ENCODE data around the gene RNF38. TPM values are rescaled to one million over a fixed set of nuclear protein-coding genes. Genes with fewer than 3 reads are reported as not detected.
"Not testable (repeated sequence)": the region's sequence is repeated elsewhere in the genome, so short reads cannot be mapped to it uniquely, and the experiment has no call there.

Gene RNF38
- total and polyA plus RNA-seq, 10 donors: 9.5 to 67.1 (median 46.4) TPM

GRCh38 chr9:36423206-36423605 lies 23.1 kb upstream of the RNF38 start:
- no peaks in the 10 kb centered on the region for H3K27me3 ChIP-seq (replicated peaks in 1 of 7)
- H3K36me3 ChIP-seq: peaks cover 0 to 48% (median 8%) of the 10 kb centered on the region in 6 donors
- WGBS, 5 donors: 89 to 95% (median 94%) methylated on average over 3 of the region's 3 CpGs
- no peak for TF ChIP-seq POLR2AphosphoS5 (IDR thresholded peaks at IDR 0.05)
- no peak for TF ChIP-seq CTCF (IDR thresholded peaks at IDR 0.05 in 8 of 11, conservative IDR thresholded peaks at IDR 0.05 in 3 of 11)
- no peak for TF ChIP-seq POLR2A (IDR thresholded peaks at IDR 0.05)
- no peak for DNase-seq
- no peaks in the 10 kb centered on the region for H3K9me3 ChIP-seq
- H3K4me1 ChIP-seq: peaks cover 0 to 26% (median 3%) of the 10 kb centered on the region in 6 donors
- intact Hi-C loops (cut with DNase I; ENCODE audit: low total_unique reads): no loop called here
- H3K4me3 ChIP-seq: no peak overlapping the region
- H3K27ac ChIP-seq: no peak overlapping the region

- intact Hi-C loops (cut with DNase I; ENCODE audit: low total_unique reads): no loop called here
- Histone ChIP-seq H3K27ac (no peak overlapping the region), H3K4me1 (no peaks in the 10 kb centered on the region), H3K4me3 (no peak overlapping the region), H3K27me3 (replicated peaks in 1 of 7) (no peaks in the 10 kb centered on the region), H3K9me3 (no peaks in the 10 kb centered on the region), H3K36me3 (peaks cover 0 to 45% (median 15%) of the 10 kb centered on the region in 6 donors)
- DNase-seq: no peak
- TF ChIP-seq CTCF (IDR thresholded peaks at IDR 0.05 in 8 of 11, conservative IDR thresholded peaks at IDR 0.05 in 3 of 11) (no peak), POLR2AphosphoS5 (IDR thresholded peaks at IDR 0.05) (no peak), POLR2A (IDR thresholded peaks at IDR 0.05) (no peak)
- 85 to 96% (median 91%) methylated on average over 9 of the region's 9 CpGs for WGBS, 5 donors
Observed at GRCh38 chr9:36416890-36417289, 16.8 kb upstream of the RNF38 start.

- H3K4me1 ChIP-seq: no peaks in the 10 kb centered on the region
- DNase-seq: no peak
- peaks cover 0 to 36% (median 11%) of the 10 kb centered on the region in 6 donors for H3K36me3 ChIP-seq
- intact Hi-C loops (cut with DNase I; ENCODE audit: low total_unique reads): no loop called here
- H3K4me3 ChIP-seq: no peak overlapping the region
- 96 to 98% (median 96%) methylated on average over 10 to 11 of the region's 11 CpGs for WGBS, 5 donors
- no peaks in the 10 kb centered on the region for H3K9me3 ChIP-seq
- H3K27ac ChIP-seq: no peak overlapping the region
- no peaks in the 10 kb centered on the region for H3K27me3 ChIP-seq (replicated peaks in 1 of 7)
- no peak for TF ChIP-seq POLR2AphosphoS5 (IDR thresholded peaks at IDR 0.05)
Observed at GRCh38 chr9:36415822-36416525, 15.9 kb upstream of the RNF38 start.

- H3K27me3 ChIP-seq (replicated peaks in 1 of 7); intact Hi-C loops (cut with DNase I; ENCODE audit: low total_unique reads); H3K4me3 ChIP-seq; DNase-seq; H3K9me3 ChIP-seq; H3K27ac ChIP-seq: not testable (repeated sequence)
- Histone ChIP-seq H3K4me1 (peaks cover 0 to 18% (median 5%) of the 10 kb centered on the region in 6 donors), H3K36me3 (peaks cover 0 to 16% (median 1%) of the 10 kb centered on the region in 6 donors)
- WGBS, 5 donors: 88 to 97% (median 94%) methylated on average over 3 of the region's 3 CpGs
Observed at GRCh38 chr9:36411410-36411809, 11.3 kb upstream of the RNF38 start.

- H3K27me3 ChIP-seq (replicated peaks in 1 of 7); H3K36me3 ChIP-seq; H3K4me3 ChIP-seq; DNase-seq; H3K9me3 ChIP-seq: not testable (repeated sequence)
- intact Hi-C loops (cut with DNase I; ENCODE audit: low total_unique reads): loop anchor here (2.0 to 10.0 kb wide), 3 partner anchors 48 to 146 kb away; no protein-coding TSS in a partner anchor
- Histone ChIP-seq H3K27ac (peak overlapping the region in 1 of 8 donors; percentile 16), H3K4me1 (peaks cover 0 to 21% (median 5%) of the 10 kb centered on the region in 6 donors)
- 89 to 100% (median 97%) methylated on average over 4 of the region's 4 CpGs for WGBS, 5 donors
Observed at GRCh38 chr9:36409076-36409475, 9.0 kb upstream of the RNF38 start.

Measured in spleen (tissue), 11 donors.